HG02884 (cell line): Measurements from ENCODE around the gene SPTB.

Experiments used
- ATAC-seq: cut with Tn5 transposase; IDR thresholded peaks from one replicate; pipeline ENCODE4 v1.9.1; 2021; ENCODE audit warnings: mild to moderate bottlenecking, moderate library complexity; ENCODE audit not compliant: unreplicated experiment

SPTB gene

DNA sequence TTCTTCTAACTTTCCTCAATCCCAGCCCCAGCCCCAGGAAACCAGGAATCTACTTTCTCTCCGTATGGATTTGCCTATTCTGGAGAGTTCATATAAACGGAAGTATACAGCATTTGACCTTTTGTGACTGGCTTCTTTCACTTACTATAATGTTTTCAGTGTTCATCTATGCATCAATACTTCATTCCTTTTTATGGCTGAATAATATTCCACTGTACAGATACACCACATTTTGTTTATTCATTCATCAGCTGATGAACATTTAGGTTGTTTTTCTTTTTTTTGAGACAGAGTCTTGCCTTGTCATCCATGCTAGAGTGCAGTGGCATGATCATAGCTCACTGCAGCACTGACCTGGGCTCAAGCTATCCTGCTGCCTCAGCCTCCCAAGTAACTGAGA, 179.4 kb downstream of the SPTB start:
- ATAC-seq: no peak

DNA sequence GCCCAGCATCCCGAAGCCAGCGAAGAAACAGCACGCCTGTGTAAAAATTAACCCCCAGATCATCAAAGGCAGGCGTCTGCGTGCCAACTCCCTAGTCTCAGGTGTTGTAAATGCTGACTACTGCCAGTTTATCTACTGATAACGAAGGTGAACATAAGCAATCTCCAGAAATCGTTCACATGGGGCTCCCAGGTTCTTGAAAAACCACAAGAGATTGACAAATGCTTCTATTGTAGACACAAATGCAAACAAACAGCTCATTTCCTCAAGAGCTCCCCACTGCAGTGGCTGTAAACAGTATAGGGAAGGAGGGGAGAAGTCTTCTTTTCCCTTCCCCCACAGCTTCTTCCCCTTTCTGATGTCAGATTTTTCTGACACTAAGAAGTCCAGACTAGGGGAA, 180.8 kb downstream of the SPTB start:
- no peak for ATAC-seq

DNA sequence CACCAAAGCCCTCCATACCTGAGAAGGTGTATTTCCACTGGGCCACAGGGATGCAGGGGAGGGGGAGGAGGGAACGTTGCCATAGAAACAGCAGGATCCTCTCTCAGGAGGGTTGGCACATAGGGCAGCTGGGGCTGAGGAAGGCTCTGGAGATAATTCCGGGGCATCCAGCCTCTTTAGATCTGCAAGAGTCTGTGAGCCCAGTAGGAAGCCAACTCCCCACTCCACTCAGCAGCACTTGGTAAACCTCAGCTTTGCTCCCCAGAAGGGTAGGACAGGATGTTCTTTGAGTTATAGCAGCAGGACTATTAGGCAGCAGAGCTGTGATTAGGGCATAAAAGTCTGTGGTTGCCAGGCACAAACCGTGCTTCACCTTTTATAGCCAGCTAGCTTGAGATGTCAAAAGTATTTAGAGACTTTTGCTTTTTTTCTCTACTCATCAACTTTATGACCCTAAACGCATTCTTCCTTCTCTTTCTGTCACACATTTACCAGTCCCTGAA, 183.3 kb downstream of the SPTB start:
- no peak for ATAC-seq
